HG02885 (cell line): Measurements from ENCODE around the gene GAK.
"Not testable (repeated sequence)": the region's sequence is repeated elsewhere in the genome, so short reads cannot be mapped to it uniquely, and the experiment has no call there.

Experiments
- ATAC-seq: cut with Tn5 transposase; IDR thresholded peaks from one replicate; pipeline ENCODE4 v1.9.1; 2021; ENCODE audit warnings: mild to moderate bottlenecking; ENCODE audit not compliant: unreplicated experiment, poor library complexity

GAK gene

GRCh38 chr4:954211-955020 lies 22.3 kb upstream of the GAK start:
- no peak for ATAC-seq

GRCh38 chr4:953574-953915 lies 21.4 kb upstream of the GAK start:
- ATAC-seq = no peak

- no peak for ATAC-seq
Observed at GRCh38 chr4:952881-953573, 20.9 kb upstream of the GAK start.

- ATAC-seq = no peak
Observed at GRCh38 chr4:951594-952468, 19.7 kb upstream of the GAK start.

- ATAC-seq = no peak
Observed at GRCh38 chr4:951186-951585, 19.1 kb upstream of the GAK start.

- ATAC-seq = no peak
Observed at GRCh38 chr4:950136-951020, 18.3 kb upstream of the GAK start.

GRCh38 chr4:949656-950055 lies 17.5 kb upstream of the GAK start:
- no peak for ATAC-seq

GRCh38 chr4:948936-949300 lies 16.8 kb upstream of the GAK start:
- no peak for ATAC-seq

GRCh38 chr4:948101-948935 lies 16.2 kb upstream of the GAK start:
- ATAC-seq = no peak

GRCh38 chr4:947491-947971 lies 15.4 kb upstream of the GAK start:
- ATAC-seq = no peak

GRCh38 chr4:946517-947471 lies 14.7 kb upstream of the GAK start:
- ATAC-seq = no peak

GRCh38 chr4:946103-946450 lies 14.0 kb upstream of the GAK start:
- no peak for ATAC-seq

- no peak for ATAC-seq
Observed at GRCh38 chr4:945274-946102, 13.4 kb upstream of the GAK start.

GRCh38 chr4:939508-939907 lies 7.4 kb upstream of the GAK start:
- not testable (repeated sequence) for ATAC-seq

GRCh38 chr4:932713-933070 lies 576 bp upstream of the GAK start:
- ATAC-seq = no peak

GRCh38 chr4:931194-931959 lies 739 bp downstream of the GAK start:
- no peak for ATAC-seq

- no peak for ATAC-seq
Observed at GRCh38 chr4:930827-931193, 1.3 kb downstream of the GAK start.
